HG03342 (cell line): ENCODE data around the gene CAMTA2.

Experiments used
- ATAC-seq: cut with Tn5 transposase; IDR thresholded peaks from one replicate; pipeline ENCODE4 v1.9.1; 2021; ENCODE audit warnings: mild to moderate bottlenecking, moderate library complexity; ENCODE audit not compliant: unreplicated experiment

Gene CAMTA2

GRCh38 chr17:4999430-5000093 lies 12.1 kb upstream of the CAMTA2 start:
- no peak for ATAC-seq

GRCh38 chr17:4998732-4999429 lies 11.4 kb upstream of the CAMTA2 start:
- no peak for ATAC-seq

GRCh38 chr17:4998027-4998731 lies 10.7 kb upstream of the CAMTA2 start:
- ATAC-seq: peak; percentile 16

GRCh38 chr17:4997302-4998026 lies 10.0 kb upstream of the CAMTA2 start, which contains the start of the genes INCA1 and KIF1C:
Gene INCA1, minus strand, starts transcription at chr17:4997522. Its CDS starts 3,085 bp downstream, at chr17:4994437.
Gene KIF1C, plus strand, starts transcription at chr17:4997950. Its CDS starts 2,297 bp downstream, at chr17:5000247.
- peak; percentile 78 for ATAC-seq

- no peak for ATAC-seq
These were observed 6.7 kb upstream of the CAMTA2 start for GRCh38 chr17:4994081-4994595.

- ATAC-seq: no peak
These were observed 492 bp upstream of the CAMTA2 start for GRCh38 chr17:4987767-4988567.

GRCh38 chr17:4986403-4986802 lies 1.1 kb downstream of the CAMTA2 start:
- ATAC-seq: peak; percentile 15

GRCh38 chr17:4982305-4982704 lies 5.2 kb downstream of the CAMTA2 start:
- ATAC-seq: no peak

GRCh38 chr17:4980644-4981216 lies 6.7 kb downstream of the CAMTA2 start:
- no peak for ATAC-seq

GRCh38 chr17:4978726-4979125 lies 8.7 kb downstream of the CAMTA2 start:
- ATAC-seq: no peak

GRCh38 chr17:4974115-4974670 lies 13.3 kb downstream of the CAMTA2 start:
- no peak for ATAC-seq

GRCh38 chr17:4973256-4974114 lies 14.0 kb downstream of the CAMTA2 start:
- ATAC-seq: no peak

GRCh38 chr17:4972752-4973151 lies 14.7 kb downstream of the CAMTA2 start:
- no peak for ATAC-seq

GRCh38 chr17:4972322-4972721 lies 15.2 kb downstream of the CAMTA2 start:
- no peak for ATAC-seq

GRCh38 chr17:4971826-4972225 lies 15.6 kb downstream of the CAMTA2 start:
- no peak for ATAC-seq

GRCh38 chr17:4970273-4970672 lies 17.2 kb downstream of the CAMTA2 start:
- ATAC-seq: no peak

GRCh38 chr17:4969551-4970173 lies 17.8 kb downstream of the CAMTA2 start:
- ATAC-seq: no peak

GRCh38 chr17:4969047-4969550 lies 18.4 kb downstream of the CAMTA2 start:
- ATAC-seq: no peak
